Ectodermal cell (in vitro differentiated cells): ENCODE data around the gene PPP1R1C.

Experiments used
- H3K27ac ChIP-seq: 2 replicates; pipeline ENCODE4 v1.7.0; 2013; ENCODE audit warnings: mild to moderate bottlenecking, low read depth, low read length; ENCODE audit not compliant: insufficient read depth, poor library complexity, severe bottlenecking
- H3K27me3 ChIP-seq: 2 replicates; pipeline ENCODE4 v1.7.0; 2013; ENCODE audit warnings: mild to moderate bottlenecking, low read length; ENCODE audit not compliant: insufficient read depth, control insufficient read depth, poor library complexity, severe bottlenecking
- H3K36me3 ChIP-seq: one replicate; pipeline ENCODE4 v1.7.0; 2013; ENCODE audit warnings: low read length; ENCODE audit not compliant: control insufficient read depth, insufficient read depth
- H3K4me1 ChIP-seq: one replicate; pipeline ENCODE4 v1.7.0; 2013; ENCODE audit warnings: low read length; ENCODE audit not compliant: control insufficient read depth, insufficient read depth
- H3K4me3 ChIP-seq: 2 replicates; pipeline ENCODE4 v1.7.0; 2013; ENCODE audit warnings: low read depth, low read length, control low read depth; ENCODE audit not compliant: insufficient read depth
- H3K9me3 ChIP-seq: 2 replicates; pipeline ENCODE4 v1.7.0; 2013; ENCODE audit warnings: mild to moderate bottlenecking, low read length, moderate library complexity; ENCODE audit not compliant: control insufficient read depth
- WGBS, 2 experiments: methylation state at CpG; one replicate each; pipeline ENCODE4 v1.1.7; 2013; ENCODE audit warnings: missing lambda C conversion rate in 2 of 2; 5-methylcytosine and 5-hydroxymethylcytosine counted together

Gene PPP1R1C

DNA sequence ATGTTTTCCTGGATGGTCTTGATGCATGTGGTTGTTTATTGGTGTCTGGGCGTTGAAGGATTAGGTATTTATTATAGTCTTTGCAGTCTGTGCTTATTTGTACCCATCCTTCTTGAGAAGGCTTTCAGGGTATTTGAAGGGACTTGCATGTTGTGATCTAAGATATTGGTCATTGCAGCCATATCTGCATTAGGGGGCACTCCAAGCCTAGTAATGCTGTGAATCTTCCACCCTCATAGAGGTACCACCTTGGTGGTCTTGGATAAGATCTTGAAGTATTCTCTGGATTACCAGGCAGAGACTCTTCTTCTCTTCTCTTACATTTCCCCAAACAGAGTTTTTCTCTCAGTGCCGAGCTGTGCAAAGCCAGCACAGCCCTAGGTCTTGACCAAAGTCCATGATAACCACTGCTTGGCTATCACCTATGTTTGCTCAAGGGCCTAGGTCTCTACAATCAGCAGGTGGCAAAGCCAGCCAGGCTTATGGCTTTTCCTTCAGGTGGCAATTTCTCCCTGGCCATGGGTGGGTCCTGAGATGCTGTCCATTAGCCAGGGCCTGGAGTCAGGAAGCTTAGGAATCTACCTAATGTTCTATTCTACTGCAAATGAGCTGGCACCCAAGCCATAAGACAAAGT lies 15.4 kb upstream of the PPP1R1C start:
- Histone ChIP-seq H3K27ac (no peak overlapping the region), H3K4me3 (no peak overlapping the region), H3K36me3 (no peaks in the 10 kb centered on the region), H3K4me1 (no peaks in the 10 kb centered on the region), H3K9me3 (no peaks in the 10 kb centered on the region), H3K27me3 (no peaks in the 10 kb centered on the region)
- WGBS, 2 experiments: 84 to 90% methylated on average over 2 of the region's 2 CpGs

- H3K9me3 ChIP-seq: no peaks in the 10 kb centered on the region
- H3K36me3 ChIP-seq: no peaks in the 10 kb centered on the region
- WGBS, 2 experiments: 94 to 95% methylated on average over 3 of the region's 3 CpGs
- no peaks in the 10 kb centered on the region for H3K27me3 ChIP-seq
- H3K4me3 ChIP-seq: no peak overlapping the region
- H3K27ac ChIP-seq: no peak overlapping the region
- no peaks in the 10 kb centered on the region for H3K4me1 ChIP-seq
Observed at GRCh38 chr2:181971032-181971431, 14.6 kb upstream of the PPP1R1C start.

- Histone ChIP-seq H3K27me3 (no peaks in the 10 kb centered on the region), H3K36me3 (no peaks in the 10 kb centered on the region), H3K27ac (no peak overlapping the region), H3K4me1 (no peaks in the 10 kb centered on the region), H3K4me3 (no peak overlapping the region), H3K9me3 (no peaks in the 10 kb centered on the region)
- WGBS, 2 experiments: 89 to 94% methylated on average over 3 to 4 of the region's 5 CpGs
Observed at GRCh38 chr2:181972431-181973170, 13.1 kb upstream of the PPP1R1C start.

DNA sequence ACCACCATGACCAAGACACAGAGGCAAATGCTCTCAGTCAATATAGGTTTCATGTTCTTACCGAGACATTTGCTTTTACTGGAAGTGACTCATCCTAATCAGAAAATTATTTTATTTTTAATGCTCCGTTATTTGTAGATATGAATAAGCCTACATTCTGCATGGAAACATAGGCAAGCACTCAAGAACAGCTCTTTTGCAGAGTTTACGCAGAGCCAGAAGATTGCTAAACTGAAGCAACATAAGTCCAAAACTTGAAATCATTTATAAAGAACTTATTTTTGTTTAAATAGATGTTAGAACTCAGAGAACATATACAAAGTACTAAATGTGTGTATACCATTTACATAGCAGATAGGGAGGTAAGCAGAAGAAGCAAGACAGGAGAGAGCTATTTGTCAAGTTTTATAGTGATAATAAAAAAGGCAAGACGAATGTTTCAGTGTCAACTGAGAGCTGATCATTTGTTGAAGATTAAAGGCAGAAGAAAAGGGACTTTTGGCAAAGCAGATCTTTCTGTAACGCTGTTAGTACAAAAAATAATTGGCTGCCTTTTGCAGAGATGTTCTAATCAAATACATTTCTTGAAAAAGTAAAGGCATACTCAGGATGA lies 12.4 kb upstream of the PPP1R1C start:
- WGBS, 2 experiments: 92 to 94% methylated on average over 5 of the region's 5 CpGs
- Histone ChIP-seq H3K4me3 (no peak overlapping the region), H3K27ac (no peak overlapping the region), H3K27me3 (no peaks in the 10 kb centered on the region), H3K4me1 (no peaks in the 10 kb centered on the region), H3K9me3 (no peaks in the 10 kb centered on the region), H3K36me3 (no peaks in the 10 kb centered on the region)

DNA sequence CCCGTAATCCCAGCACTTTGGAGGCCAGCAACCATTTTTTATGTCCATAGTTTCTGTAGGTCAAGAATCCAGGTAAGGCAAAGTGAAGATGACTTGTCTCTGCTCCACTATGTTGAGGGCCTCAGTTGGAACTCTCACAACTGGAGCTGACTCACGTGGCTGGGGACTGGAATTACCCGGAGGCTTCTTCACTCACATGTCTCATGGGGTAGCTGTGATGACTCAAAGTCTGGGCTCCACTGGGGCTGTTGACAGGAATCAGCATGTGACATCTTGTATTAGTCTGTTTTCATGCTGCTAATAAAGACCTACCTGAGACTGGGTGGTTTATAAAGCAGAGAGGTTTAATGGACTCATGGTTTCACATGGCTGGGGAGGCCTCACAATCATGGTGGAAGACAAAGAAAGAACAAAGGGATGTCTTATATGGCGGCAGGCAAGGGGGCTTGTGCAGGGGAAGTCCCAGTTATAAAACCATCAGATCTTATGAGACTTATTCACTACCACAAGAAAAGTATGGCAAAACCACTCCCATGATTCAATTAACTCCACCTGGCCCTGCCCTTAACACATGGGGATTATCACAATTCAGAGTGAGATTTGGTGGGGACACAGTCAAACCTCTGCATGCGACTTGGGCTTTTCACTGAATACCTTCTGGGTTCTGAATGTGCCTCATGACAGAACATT lies 7.8 kb upstream of the PPP1R1C start:
- no peak overlapping the region for H3K4me3 ChIP-seq
- H3K27ac ChIP-seq: no peak overlapping the region
- no peaks in the 10 kb centered on the region for H3K4me1 ChIP-seq
- no peaks in the 10 kb centered on the region for H3K36me3 ChIP-seq
- H3K9me3 ChIP-seq: no peaks in the 10 kb centered on the region
- 91 to 94% methylated on average over 5 of the region's 5 CpGs for WGBS, 2 experiments
- H3K27me3 ChIP-seq: no peaks in the 10 kb centered on the region

DNA sequence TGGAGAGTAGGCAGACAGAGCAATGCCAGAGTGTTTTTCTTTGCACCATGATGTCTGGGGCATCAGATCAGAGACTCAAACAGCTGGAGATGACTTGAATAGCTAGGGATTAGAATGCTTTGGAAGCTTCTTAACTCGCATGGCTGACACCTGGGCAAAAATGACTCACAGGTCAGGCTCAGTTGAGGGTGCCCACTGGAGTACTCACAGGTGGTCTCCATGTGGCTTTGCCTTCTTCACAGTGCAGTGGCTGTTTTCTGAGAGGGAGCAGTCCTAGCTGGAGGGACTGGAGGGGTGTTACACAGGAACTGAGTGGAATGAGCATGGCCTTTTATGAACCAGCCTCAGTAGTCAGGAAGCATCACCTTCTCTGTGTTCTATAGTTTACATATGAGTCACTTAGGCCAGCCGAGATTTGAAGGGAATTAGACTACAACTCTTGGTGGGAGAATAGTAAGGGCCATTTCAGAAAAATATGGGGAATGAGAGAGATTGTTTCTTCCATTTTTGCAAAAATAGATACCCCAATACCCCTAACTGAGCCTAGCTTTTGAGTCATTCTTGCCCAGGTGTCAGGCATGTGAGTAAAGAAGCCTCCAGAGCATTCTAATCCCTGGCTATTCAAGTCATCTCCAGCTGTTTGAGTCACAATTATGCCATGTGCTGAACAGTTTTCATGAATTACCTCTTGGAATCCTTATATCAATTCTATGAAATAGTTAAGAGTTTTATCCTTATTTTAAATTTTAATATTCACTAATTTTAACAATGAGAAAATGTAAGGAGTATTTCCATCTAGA lies 7.1 kb upstream of the PPP1R1C start:
- Histone ChIP-seq H3K4me3 (no peak overlapping the region), H3K27me3 (no peaks in the 10 kb centered on the region), H3K9me3 (no peaks in the 10 kb centered on the region), H3K27ac (no peak overlapping the region), H3K4me1 (no peaks in the 10 kb centered on the region), H3K36me3 (no peaks in the 10 kb centered on the region)
- WGBS, 2 experiments: 84 to 86% methylated on average over 2 of the region's 2 CpGs

- no peaks in the 10 kb centered on the region for H3K9me3 ChIP-seq
- H3K4me3 ChIP-seq: no peak overlapping the region
- H3K36me3 ChIP-seq: no peaks in the 10 kb centered on the region
- H3K27ac ChIP-seq: no peak overlapping the region
- 100% methylated on average over 1 of the region's 1 CpG for WGBS, 2 experiments
- H3K4me1 ChIP-seq: no peaks in the 10 kb centered on the region
- no peaks in the 10 kb centered on the region for H3K27me3 ChIP-seq
Observed at GRCh38 chr2:181984060-181984459, 1.6 kb upstream of the PPP1R1C start.

GRCh38 chr2:181984814-181985631 lies 630 bp upstream of the PPP1R1C start:
- Histone ChIP-seq H3K4me3 (no peak overlapping the region), H3K36me3 (no peaks in the 10 kb centered on the region), H3K4me1 (no peaks in the 10 kb centered on the region), H3K27ac (no peak overlapping the region), H3K27me3 (no peaks in the 10 kb centered on the region), H3K9me3 (no peaks in the 10 kb centered on the region)
- WGBS, 2 experiments: 82 to 93% methylated on average over 3 to 4 of the region's 4 CpGs

DNA sequence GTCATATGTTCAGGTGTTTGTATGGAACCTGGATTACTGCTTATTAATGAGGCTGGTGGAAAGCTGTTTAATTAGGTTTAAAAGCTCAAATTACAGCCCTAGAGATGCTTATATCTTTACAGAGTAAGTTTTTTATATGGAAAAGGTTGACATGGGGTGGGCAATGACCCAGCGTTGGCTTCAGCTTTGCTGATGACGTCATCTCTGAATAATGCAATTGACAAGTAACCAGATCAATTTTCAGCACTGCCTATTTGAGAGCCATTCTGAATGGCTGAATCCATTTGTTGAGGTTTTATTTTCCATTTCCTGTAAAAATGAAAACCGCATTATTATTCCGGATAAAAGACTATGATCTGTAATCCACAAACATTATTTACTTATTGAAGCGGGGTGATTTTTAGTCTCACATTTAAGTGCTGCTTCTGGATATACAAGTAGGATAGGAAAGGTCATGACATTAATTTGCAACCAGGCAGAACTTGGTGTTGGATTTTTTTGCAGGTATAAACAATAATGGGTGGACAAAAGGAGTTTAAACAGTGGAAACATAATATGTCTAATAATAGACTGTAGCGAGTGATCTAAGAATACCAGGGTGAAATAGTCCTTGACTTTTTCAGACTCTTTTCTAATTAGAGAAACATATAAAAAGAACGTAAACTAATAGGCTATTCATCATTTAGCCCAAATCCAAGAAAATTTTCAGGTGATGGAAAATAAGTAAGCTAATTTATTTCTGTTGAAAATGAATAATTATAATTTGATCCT lies 2.7 kb downstream of the PPP1R1C start:
- Histone ChIP-seq H3K27ac (no peak overlapping the region), H3K27me3 (no peaks in the 10 kb centered on the region), H3K4me3 (no peak overlapping the region), H3K9me3 (no peaks in the 10 kb centered on the region), H3K36me3 (no peaks in the 10 kb centered on the region), H3K4me1 (no peaks in the 10 kb centered on the region)
- WGBS, 2 experiments: 63 to 71% methylated on average over 3 to 7 of the region's 7 CpGs
